IPS-NIHi7 (cell line): ENCODE measurements around the gene NKX6-1.

Experiments used
- DNase-seq: peaks from one replicate; pipeline ENCODE4 v3.0.0; 2012; ENCODE audit warnings: mixed read lengths; ENCODE audit errors: extremely low spot score

Gene NKX6-1

GRCh38 chr4:84498203-84498934, 723 bp downstream of the NKX6-1 start:
- no peak for DNase-seq

GRCh38 chr4:84497504-84498202, 1.4 kb downstream of the NKX6-1 start:
- no peak for DNase-seq

- DNase-seq: no peak
These were observed 2.2 kb downstream of the NKX6-1 start for GRCh38 chr4:84496706-84497503.

- no peak for DNase-seq
These were observed 2.8 kb downstream of the NKX6-1 start for GRCh38 chr4:84496331-84496705.

GRCh38 chr4:84495794-84496261, 3.3 kb downstream of the NKX6-1 start:
- DNase-seq: no peak

- no peak for DNase-seq
These were observed 3.8 kb downstream of the NKX6-1 start for GRCh38 chr4:84495118-84495793.

- no peak for DNase-seq
These were observed 4.6 kb downstream of the NKX6-1 start for GRCh38 chr4:84494531-84494930.

GRCh38 chr4:84494076-84494475, 5.0 kb downstream of the NKX6-1 start:
- DNase-seq: no peak

- no peak for DNase-seq
These were observed 5.8 kb downstream of the NKX6-1 start for GRCh38 chr4:84493092-84493850.

GRCh38 chr4:84492737-84493091, 6.4 kb downstream of the NKX6-1 start:
- DNase-seq: no peak

GRCh38 chr4:84492290-84492689, 6.8 kb downstream of the NKX6-1 start:
- DNase-seq: no peak

GRCh38 chr4:84491481-84491880, 7.6 kb downstream of the NKX6-1 start:
- DNase-seq: no peak

GRCh38 chr4:84490663-84491062, 8.4 kb downstream of the NKX6-1 start:
- DNase-seq: no peak

- peak; percentile 26 for DNase-seq
These were observed 14.9 kb downstream of the NKX6-1 start for GRCh38 chr4:84484236-84484635.

GRCh38 chr4:84483688-84484087, 15.4 kb downstream of the NKX6-1 start:
- no peak for DNase-seq

- peak; percentile 62 for DNase-seq
These were observed 16.2 kb downstream of the NKX6-1 start for GRCh38 chr4:84482564-84483563.

GRCh38 chr4:84481860-84482245, 17.2 kb downstream of the NKX6-1 start:
- peak; percentile 33 for DNase-seq

GRCh38 chr4:84481077-84481859, 17.8 kb downstream of the NKX6-1 start:
- DNase-seq: no peak

- peak; percentile 32 for DNase-seq
These were observed 19.0 kb downstream of the NKX6-1 start for GRCh38 chr4:84480082-84480481.
